SH-SY5Y (cell line): ENCODE data around the gene DNAJC3.

ENCODE experiments used
- GATA2 ChIP-seq: IDR thresholded peaks from 2 replicates; pipeline ENCODE4 v1.6.1; 2011; ENCODE audit warnings: mild to moderate bottlenecking, low read depth, low read length
- GATA3 ChIP-seq: IDR thresholded peaks from 2 replicates; pipeline ENCODE4 v1.6.1; 2011; ENCODE audit warnings: low read depth, mild to moderate bottlenecking, low read length, moderate library complexity

DNA sequence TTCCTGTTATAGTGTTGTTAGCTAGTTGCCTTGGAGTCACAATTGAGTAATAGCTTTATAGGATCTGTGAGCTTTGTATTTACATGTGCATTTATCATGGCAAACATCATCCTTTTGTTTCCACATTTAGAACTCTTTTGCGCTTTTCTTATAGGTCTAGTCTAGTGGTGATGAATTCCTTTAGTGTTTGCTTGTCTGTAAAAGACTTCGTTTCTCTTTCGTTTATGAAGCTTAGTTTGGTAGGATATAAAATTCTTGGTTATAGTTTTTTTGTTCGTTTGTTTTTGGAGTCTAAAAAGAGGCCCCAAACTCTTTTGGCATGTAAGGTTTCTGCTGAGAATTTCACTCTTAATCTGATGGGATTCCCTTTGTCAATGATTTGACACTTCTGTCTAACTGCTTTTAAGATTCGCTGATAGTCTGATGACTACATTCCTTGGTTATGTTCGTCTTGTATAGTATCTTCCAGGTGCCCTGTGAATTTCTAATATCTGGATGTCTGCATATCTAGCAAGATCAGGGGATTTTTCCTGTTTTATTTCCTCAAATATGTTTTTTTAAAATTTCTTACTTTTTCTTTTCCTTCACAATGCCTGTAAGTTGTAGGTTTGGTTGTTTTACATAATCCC, 20.2 kb downstream of the DNAJC3 start:
- TF ChIP-seq GATA2, result no peak
- no peak for TF ChIP-seq GATA3
